HL-60 (cell line): ENCODE measurements around the gene LNPK.

Experiments used
- DNase-seq, 2 experiments: peaks; one replicate each; pipeline ENCODE4 v3.0.0-alpha.2; 2010 to 2020; ENCODE audit warnings: low read depth in 1 of 2, low spot score in 1 of 2
- H3K27ac ChIP-seq: fragments of 250-450 bp; sonication (Bioruptor Pico); replicated peaks from 2 replicates; pipeline ENCODE4 v1.5.1; 2020; ENCODE audit warnings: mild to moderate bottlenecking, moderate library complexity
- H3K27me3 ChIP-seq: fragments of 250-450 bp; sonication (Bioruptor Pico); 2 replicates; pipeline ENCODE4 v1.5.1; 2021; ENCODE audit warnings: mild to moderate bottlenecking, moderate library complexity; ENCODE audit not compliant: insufficient read depth, poor library complexity, severe bottlenecking
- H3K4me3 ChIP-seq: replicated peaks from 2 replicates; pipeline ENCODE4 v1.5.1; 2011; ENCODE audit warnings: mild to moderate bottlenecking, control low read depth, low read length; ENCODE audit not compliant: insufficient read depth
- CTCF ChIP-seq: IDR thresholded peaks from one replicate; pipeline ENCODE4 v1.5.1; 2011; ENCODE audit warnings: low read length, control low read depth, inconsistent platforms; ENCODE audit not compliant: insufficient read depth
- GABPA ChIP-seq: IDR thresholded peaks from 2 replicates; pipeline ENCODE4 v1.6.1; 2012; ENCODE audit warnings: low read depth
- POLR2AphosphoS5 ChIP-seq: IDR thresholded peaks from 2 replicates; pipeline ENCODE4 v1.6.1; 2012; ENCODE audit warnings: low read depth
- REST ChIP-seq: IDR thresholded peaks from 2 replicates; pipeline ENCODE4 v1.6.1; 2012; ENCODE audit warnings: low read depth; ENCODE audit not compliant: insufficient replicate concordance
- SPI1 ChIP-seq: IDR thresholded peaks from 2 replicates; pipeline ENCODE4 v1.6.1; 2012; ENCODE audit warnings: low read depth, mild to moderate bottlenecking, borderline replicate concordance
- long read RNA-seq: library from polyadenylated mRNA; unstranded; transcript quantifications from one replicate; pipeline ENCODE4 v2.0.0, GENCODE V29; 2020

Gene LNPK
- long read RNA-seq, full-length matches to known transcripts, result 150 of 222 reads
- long read RNA-seq, partial matches to known transcripts, result 7 of 222 reads
- long read RNA-seq, other reads (novel, unspliced or antisense), result 65 of 222 reads

- TF ChIP-seq POLR2AphosphoS5, result peak; percentile 82
- TF ChIP-seq REST, result no peak
- no peak for TF ChIP-seq CTCF
- H3K27me3 ChIP-seq, result no peaks in the 10 kb centered on the region
- H3K27ac ChIP-seq, result peak within 1 kb of the TSS; percentile 84
- peak within 1 kb of the TSS; percentile 84 for H3K4me3 ChIP-seq
- DNase-seq, result peak; percentile 62 to 93
These were observed at the start of gene LNPK for GRCh38 chr2:176001916-176002687. Gene LNPK (minus strand): TSS chr2:176002267. CDS start chr2:175995584, 6,683 bp downstream.

- peak; percentile 84; the same call in 1 of the 2 replicates for TF ChIP-seq SPI1
- no peak for TF ChIP-seq CTCF
- no peak for DNase-seq
- peaks cover 3% of the 10 kb centered on the region for H3K27me3 ChIP-seq
- no peak overlapping the region for H3K4me3 ChIP-seq
- no peak overlapping the region for H3K27ac ChIP-seq
These were observed 37.3 kb upstream of the LNPK start for GRCh38 chr2:176039375-176039774.

- TF ChIP-seq GABPA (no peak), CTCF (no peak), POLR2AphosphoS5 (no peak), REST (no peak)
These were observed 36.6 kb upstream of the LNPK start for GRCh38 chr2:176038694-176039093.

More at GRCh38 chr2:176038694-176039093, 36.6 kb upstream of the LNPK start:
- Histone ChIP-seq H3K27me3 (peaks cover 3% of the 10 kb centered on the region), H3K4me3 (no peak overlapping the region), H3K27ac (no peak overlapping the region)
- DNase-seq, result no peak
